Spleen (tissue), 7 donors: Measurements from ENCODE around the gene PEPD.

Experiments
- POLR2AphosphoS5 ChIP-seq, 3 donors: sonication (generic); formaldehyde crosslinking; IDR thresholded peaks; one replicate each; pipeline ENCODE4 v1.5.1; 2017; ENCODE audit warnings: antibody characterized with exemption in 3 of 3
- TF ChIP-seq, protein P1 (sequence below), 11 experiments: fragments of 200-600 bp in 7 of 11; fragments of 450-650 bp in 4 of 11; sonication (generic) in 4 of 11; IDR thresholded peaks in 8 of 11; conservative IDR thresholded peaks in 3 of 11; 1 replicate in 7 of 11; 2 replicates in 4 of 11; pipeline versions ENCODE4 v1.4.0 to v1.8.0; 2016 to 2021; ENCODE audit warnings: antibody characterized with exemption in 11 of 11, inconsistent platforms in 4 of 11, mild to moderate bottlenecking in 1 of 11
- donor health status: DM: no; HTN: no; CAD: no; lungs with moderate emphysema.
- donor health status: DM: no; HTN: no; CAD: no.
- donor health status: DM: no; HTN: no; CAD: no.

DNA sequence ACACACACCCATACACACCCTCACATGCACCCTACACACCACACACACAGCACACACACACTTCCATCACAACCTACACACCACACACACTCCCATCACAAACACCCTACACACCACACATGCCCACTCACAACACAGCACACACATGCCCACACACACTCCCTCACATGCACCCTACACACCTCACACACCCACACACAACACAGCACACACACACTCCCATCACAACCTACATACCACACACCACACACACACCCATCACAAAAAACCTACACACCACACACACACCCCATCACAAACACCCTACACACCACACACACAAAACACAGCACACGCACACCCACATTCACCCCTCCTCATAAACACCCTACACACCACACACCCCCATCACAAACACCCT lies 15.1 kb downstream of the PEPD start:
- TF ChIP-seq, protein P1, sequence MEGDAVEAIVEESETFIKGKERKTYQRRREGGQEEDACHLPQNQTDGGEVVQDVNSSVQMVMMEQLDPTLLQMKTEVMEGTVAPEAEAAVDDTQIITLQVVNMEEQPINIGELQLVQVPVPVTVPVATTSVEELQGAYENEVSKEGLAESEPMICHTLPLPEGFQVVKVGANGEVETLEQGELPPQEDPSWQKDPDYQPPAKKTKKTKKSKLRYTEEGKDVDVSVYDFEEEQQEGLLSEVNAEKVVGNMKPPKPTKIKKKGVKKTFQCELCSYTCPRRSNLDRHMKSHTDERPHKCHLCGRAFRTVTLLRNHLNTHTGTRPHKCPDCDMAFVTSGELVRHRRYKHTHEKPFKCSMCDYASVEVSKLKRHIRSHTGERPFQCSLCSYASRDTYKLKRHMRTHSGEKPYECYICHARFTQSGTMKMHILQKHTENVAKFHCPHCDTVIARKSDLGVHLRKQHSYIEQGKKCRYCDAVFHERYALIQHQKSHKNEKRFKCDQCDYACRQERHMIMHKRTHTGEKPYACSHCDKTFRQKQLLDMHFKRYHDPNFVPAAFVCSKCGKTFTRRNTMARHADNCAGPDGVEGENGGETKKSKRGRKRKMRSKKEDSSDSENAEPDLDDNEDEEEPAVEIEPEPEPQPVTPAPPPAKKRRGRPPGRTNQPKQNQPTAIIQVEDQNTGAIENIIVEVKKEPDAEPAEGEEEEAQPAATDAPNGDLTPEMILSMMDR (IDR thresholded peaks at IDR 0.05 in 8 of 11, conservative IDR thresholded peaks at IDR 0.05 in 3 of 11) = no peak
- TF ChIP-seq POLR2AphosphoS5 (IDR thresholded peaks at IDR 0.05) = no peak
